ENCODE results near the gene PRDX5.
A peak's percentile ranks its signal among the peaks of the same experiment; 100 is the strongest.

PRDX5 gene

DNA sequence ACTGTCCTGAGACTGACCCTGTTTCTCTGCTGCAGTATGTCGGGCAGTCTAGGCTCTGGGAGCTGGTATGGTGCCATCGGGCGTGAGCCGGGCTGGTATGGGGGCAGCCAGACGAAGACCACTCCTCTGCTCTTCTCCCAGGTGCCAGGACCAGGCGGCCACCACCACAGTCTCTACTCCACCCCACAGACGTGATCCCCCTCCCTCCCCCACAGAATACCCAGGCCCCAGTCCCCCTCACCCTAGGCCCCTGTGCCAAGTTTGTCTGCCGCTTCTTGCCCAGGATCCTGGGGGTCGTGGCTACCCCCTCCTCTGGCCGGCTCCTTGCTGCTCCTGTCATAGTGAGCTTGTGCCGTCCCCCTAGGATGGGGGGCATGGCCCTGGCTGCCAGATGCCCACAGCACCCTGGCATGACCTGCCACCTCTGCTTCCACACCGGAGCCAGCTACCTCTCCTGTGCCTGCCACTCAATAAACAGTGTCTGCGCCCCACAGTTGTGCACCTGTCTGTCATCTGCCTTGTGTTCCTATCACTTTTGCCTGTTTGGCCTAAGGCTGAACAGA is 28.8 kb upstream of the PRDX5 start:
- TF ChIP-seq, protein P1, sequence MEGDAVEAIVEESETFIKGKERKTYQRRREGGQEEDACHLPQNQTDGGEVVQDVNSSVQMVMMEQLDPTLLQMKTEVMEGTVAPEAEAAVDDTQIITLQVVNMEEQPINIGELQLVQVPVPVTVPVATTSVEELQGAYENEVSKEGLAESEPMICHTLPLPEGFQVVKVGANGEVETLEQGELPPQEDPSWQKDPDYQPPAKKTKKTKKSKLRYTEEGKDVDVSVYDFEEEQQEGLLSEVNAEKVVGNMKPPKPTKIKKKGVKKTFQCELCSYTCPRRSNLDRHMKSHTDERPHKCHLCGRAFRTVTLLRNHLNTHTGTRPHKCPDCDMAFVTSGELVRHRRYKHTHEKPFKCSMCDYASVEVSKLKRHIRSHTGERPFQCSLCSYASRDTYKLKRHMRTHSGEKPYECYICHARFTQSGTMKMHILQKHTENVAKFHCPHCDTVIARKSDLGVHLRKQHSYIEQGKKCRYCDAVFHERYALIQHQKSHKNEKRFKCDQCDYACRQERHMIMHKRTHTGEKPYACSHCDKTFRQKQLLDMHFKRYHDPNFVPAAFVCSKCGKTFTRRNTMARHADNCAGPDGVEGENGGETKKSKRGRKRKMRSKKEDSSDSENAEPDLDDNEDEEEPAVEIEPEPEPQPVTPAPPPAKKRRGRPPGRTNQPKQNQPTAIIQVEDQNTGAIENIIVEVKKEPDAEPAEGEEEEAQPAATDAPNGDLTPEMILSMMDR (IDR thresholded peaks at IDR 0.05; ENCODE audit: insufficient read depth, low read length, poor library complexity, severe bottlenecking), result no peak
- no peaks in the 10 kb centered on the region; the same call in 1 of the 2 replicates for H3K36me3 ChIP-seq (ENCODE audit: control insufficient read depth, insufficient read depth, low read length)
- no peak overlapping the region for H3K4me3 ChIP-seq (replicated peaks; ENCODE audit: low read depth, low read length)
- DNase-seq (ENCODE audit: extremely low read depth, insufficient read length), result no peak
- no peaks in the 10 kb centered on the region; the same call in none of the 2 replicates for H3K27me3 ChIP-seq (replicated peaks; ENCODE audit: control insufficient read depth, insufficient read depth, low read length)

DNA sequence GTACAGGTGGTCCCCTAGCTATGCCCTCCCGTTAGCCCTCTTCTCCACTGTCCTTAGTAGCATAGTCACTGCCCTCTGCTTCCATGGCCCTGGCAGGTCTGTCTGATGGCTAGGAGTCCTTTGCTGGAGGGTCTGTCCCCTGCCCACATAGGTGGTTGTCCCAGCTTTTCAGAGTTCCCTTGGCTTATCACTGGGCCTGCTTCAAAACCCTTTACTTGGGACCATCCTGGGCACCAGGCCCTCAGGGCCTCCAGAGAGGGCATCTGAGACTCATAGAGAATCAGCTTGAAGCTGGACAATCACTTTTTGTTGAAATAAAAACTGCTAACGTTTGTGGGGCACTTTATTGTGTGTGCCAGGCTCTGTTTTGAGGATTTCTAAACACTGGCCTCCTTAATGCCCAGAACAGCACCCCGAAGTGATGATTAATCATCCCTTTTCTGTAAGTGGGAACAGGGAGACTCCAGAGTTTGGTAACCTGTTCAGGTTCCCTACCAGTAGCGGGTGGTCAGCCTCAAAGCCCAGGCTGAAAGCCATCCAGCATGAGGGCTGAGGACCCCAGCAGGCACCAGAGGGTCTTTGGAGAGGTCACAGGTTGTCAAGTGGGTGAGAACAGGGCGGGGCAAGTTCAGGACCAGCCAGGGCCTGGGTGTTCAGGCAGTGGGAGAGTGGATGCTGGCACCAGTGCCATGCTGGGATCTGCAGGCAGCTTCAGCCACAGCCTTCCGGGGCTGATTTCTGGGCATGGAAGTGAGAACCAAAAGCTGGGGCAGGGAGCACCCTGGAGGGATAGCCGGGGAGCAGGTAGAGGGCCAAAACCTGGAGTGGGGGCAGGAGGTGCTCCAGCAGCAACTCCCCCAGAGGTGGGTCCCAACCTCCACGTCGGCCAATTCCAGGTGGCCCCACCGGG is 27.3 kb upstream of the PRDX5 start:
- no peak overlapping the region for H3K4me3 ChIP-seq (replicated peaks; ENCODE audit: low read depth, low read length)
- no peaks in the 10 kb centered on the region; the same call in 1 of the 2 replicates for H3K36me3 ChIP-seq (ENCODE audit: control insufficient read depth, insufficient read depth, low read length)
- peaks cover 2% of the 10 kb centered on the region for H3K27me3 ChIP-seq (replicated peaks; ENCODE audit: control insufficient read depth, insufficient read depth, low read length)
- no peak for DNase-seq (ENCODE audit: extremely low read depth, insufficient read length)
- TF ChIP-seq, protein P1 (IDR thresholded peaks at IDR 0.05; ENCODE audit: insufficient read depth, low read length, poor library complexity, severe bottlenecking), result no peak

DNA sequence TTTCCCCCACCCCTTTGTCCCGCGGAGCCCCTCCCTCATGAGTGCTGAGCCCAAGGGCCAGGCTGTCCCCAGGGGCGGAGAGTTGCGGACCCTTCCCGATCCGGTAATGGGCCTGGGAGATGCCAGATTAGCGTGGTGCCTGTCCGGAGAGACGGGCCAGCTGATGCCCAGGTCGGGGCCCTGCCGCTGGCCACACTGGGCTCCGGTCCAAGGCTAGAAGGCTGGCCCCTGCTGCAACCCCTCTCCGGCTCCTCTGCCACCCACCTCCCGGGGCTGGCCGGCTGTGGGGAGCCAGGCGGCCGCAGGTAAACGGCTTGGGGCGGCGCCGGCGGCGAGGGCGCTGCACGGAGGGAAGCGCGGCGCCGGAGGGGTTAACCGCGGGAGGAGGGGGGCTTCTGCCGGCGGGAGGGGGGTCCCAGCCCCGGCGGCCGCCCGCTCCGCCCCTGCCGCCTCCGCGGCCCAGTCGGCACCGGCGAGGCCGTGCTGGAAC is 26.6 kb upstream of the PRDX5 start, which contains the start of gene KCNK4:
Gene KCNK4 (plus strand): TSS at position 41 of the 490 bp plus-strand sequence. CDS start 1,717 bp downstream, outside the sequence.
- TF ChIP-seq, protein P1 (IDR thresholded peaks at IDR 0.05; ENCODE audit: insufficient read depth, low read length, poor library complexity, severe bottlenecking), result no peak
- Histone ChIP-seq H3K36me3 (ENCODE audit: control insufficient read depth, insufficient read depth, low read length) (no peaks in the 10 kb centered on the region; the same call in 1 of the 2 replicates), H3K4me3 (replicated peaks; ENCODE audit: low read depth, low read length) (peak within 1 kb of the TSS; percentile 21; the same call in 1 of the 2 replicates), H3K27me3 (replicated peaks; ENCODE audit: control insufficient read depth, insufficient read depth, low read length) (peaks cover 2% of the 10 kb centered on the region)
- DNase-seq (ENCODE audit: extremely low read depth, insufficient read length), result no peak

DNA sequence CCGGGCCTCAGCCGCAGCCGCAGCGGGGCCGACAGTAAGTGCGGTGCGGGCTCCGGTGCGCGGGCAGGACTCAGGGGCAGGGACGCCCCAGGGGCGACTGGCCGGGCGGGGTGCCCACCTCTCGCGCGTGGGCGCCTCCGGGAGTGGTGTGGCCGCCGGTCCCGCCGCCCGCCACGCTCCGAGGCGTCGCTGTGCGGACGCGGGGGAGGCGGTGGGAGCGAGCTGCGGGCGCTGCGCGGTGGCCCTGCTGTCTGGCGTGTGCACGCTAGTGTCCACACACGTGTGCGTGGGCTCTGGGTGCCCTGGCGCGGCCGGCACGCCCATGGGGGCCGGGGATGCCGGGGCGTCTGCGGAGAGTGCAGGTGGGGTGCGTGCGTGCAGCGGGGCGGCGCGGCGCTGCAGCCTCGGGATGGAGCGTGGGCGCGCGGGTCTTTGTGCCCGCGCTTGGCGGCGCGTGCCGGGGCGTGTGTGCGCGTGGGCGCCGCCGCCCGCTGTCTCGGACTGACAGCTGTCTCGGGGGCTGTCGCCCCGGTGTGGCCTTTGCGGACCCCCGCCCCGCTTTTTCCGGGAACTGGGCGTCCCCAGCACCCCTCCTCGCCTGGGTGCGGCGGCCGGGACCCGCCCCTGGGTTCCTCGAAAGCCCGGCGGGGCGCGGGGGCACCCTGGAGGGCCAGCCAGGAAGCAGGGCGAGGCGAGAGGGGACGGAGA is 26.0 kb upstream of the PRDX5 start:
- H3K4me3 ChIP-seq (replicated peaks; ENCODE audit: low read depth, low read length), result peak overlapping the region; percentile 21; the same call in 1 of the 2 replicates
- TF ChIP-seq, protein P1 (IDR thresholded peaks at IDR 0.05; ENCODE audit: insufficient read depth, low read length, poor library complexity, severe bottlenecking), result no peak

DNA sequence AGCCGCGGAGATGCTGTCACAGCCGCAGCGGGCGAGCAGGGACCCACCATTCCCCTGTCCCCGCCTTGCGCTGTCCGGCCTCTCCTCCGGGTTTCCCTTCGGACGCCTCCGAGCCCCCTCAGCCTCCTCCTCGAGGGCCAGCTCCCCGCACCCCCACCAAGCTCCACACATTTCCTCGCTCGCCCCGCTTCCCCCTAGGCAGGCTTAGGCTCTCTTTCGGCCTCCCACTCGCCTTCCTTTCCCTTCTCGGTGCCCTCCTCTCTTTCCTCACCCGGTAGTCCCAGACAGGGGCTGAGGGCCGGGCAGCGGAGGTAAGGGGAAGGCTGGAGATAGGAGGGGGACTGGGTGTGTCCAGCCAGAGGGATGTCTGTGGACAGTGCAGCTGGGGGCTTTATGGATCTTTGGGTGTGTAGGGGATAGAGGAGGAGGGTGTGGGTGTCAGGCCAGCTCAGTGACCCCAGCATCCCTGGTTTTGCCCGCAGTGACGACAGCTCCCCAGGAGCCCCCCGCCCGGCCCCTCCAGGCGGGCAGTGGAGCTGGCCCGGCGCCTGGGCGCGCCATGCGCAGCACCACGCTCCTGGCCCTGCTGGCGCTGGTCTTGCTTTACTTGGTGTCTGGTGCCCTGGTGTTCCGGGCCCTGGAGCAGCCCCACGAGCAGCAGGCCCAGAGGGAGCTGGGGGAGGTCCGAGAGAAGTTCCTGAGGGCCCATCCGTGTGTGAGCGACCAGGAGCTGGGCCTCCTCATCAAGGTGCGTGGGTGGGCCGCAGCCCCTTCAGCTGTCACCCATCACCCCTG is 25.3 kb upstream of the PRDX5 start:
- Histone ChIP-seq H3K36me3 (ENCODE audit: control insufficient read depth, insufficient read depth, low read length) (no peaks in the 10 kb centered on the region; the same call in 1 of the 2 replicates), H3K4me3 (replicated peaks; ENCODE audit: low read depth, low read length) (peak overlapping the region; percentile 21; the same call in 1 of the 2 replicates), H3K27me3 (replicated peaks; ENCODE audit: control insufficient read depth, insufficient read depth, low read length) (peaks cover 5% of the 10 kb centered on the region)
- DNase-seq (ENCODE audit: extremely low read depth, insufficient read length), result no peak
- TF ChIP-seq, protein P1 (IDR thresholded peaks at IDR 0.05; ENCODE audit: insufficient read depth, low read length, poor library complexity, severe bottlenecking), result no peak

More for the DNA sequence above, 26.0 kb upstream of the PRDX5 start:
- Histone ChIP-seq H3K27me3 (replicated peaks; ENCODE audit: control insufficient read depth, insufficient read depth, low read length) (peaks cover 2% of the 10 kb centered on the region), H3K36me3 (ENCODE audit: control insufficient read depth, insufficient read depth, low read length) (no peaks in the 10 kb centered on the region; the same call in 1 of the 2 replicates)
- no peak for DNase-seq (ENCODE audit: extremely low read depth, insufficient read length)
